Tibial artery (tissue), 4 donors: ENCODE measurements around the gene TMEM255B.

Experiments used
- DNase-seq, 2 donors: peaks; one replicate each; pipeline ENCODE4 v3.0.0-alpha.2; 2019
- H3K27ac ChIP-seq, 2 donors: fragments of 200-600 bp; sonication (generic) in 1 of 2; 1 replicate in 1 of 2; 2 replicates in 1 of 2; pipeline ENCODE4 v1.5.1; 2018 to 2019; ENCODE audit warnings: mild to moderate bottlenecking in 1 of 2
- H3K27me3 ChIP-seq, 2 donors: fragments of 200-600 bp; sonication (generic) in 1 of 2; one replicate each; pipeline versions ENCODE4 v1.5.1 to v1.6.0; 2016 to 2019
- H3K36me3 ChIP-seq, 3 donors: fragments of 200-600 bp; sonication (generic) in 2 of 3; one replicate each; pipeline ENCODE4 v1.5.1; 2016 to 2019; ENCODE audit warnings: mild to moderate bottlenecking in 2 of 3
- H3K4me1 ChIP-seq, 4 donors: fragments of 200-600 bp; sonication (generic) in 2 of 4; 1 replicate in 3 of 4; 2 replicates in 1 of 4; pipeline ENCODE4 v1.5.1; 2016 to 2019
- H3K4me3 ChIP-seq, 2 donors: fragments of 200-600 bp; sonication (generic) in 1 of 2; 1 replicate in 1 of 2; 2 replicates in 1 of 2; pipeline ENCODE4 v1.5.1; 2018 to 2019; ENCODE audit warnings: mild to moderate bottlenecking in 2 of 2
- H3K9me3 ChIP-seq, 3 donors: fragments of 200-600 bp; sonication (generic) in 1 of 3; one replicate each; pipeline ENCODE4 v1.5.1; 2016 to 2019
- CTCF ChIP-seq, 2 experiments: fragments of 200-600 bp in 1 of 2; fragments of 450-650 bp in 1 of 2; IDR thresholded peaks; one replicate each; pipeline ENCODE4 v1.5.1; 2017 to 2019; ENCODE audit warnings: antibody characterized with exemption in 2 of 2, mild to moderate bottlenecking in 1 of 2, moderate library complexity in 1 of 2
- intact Hi-C: fragments of 100-400 bp; cut with DNase I; formaldehyde crosslinking; loops from one replicate; pipeline ENCODE4 v1.15.0; 2023; ENCODE audit warnings: low total_unique reads

TMEM255B gene

DNA sequence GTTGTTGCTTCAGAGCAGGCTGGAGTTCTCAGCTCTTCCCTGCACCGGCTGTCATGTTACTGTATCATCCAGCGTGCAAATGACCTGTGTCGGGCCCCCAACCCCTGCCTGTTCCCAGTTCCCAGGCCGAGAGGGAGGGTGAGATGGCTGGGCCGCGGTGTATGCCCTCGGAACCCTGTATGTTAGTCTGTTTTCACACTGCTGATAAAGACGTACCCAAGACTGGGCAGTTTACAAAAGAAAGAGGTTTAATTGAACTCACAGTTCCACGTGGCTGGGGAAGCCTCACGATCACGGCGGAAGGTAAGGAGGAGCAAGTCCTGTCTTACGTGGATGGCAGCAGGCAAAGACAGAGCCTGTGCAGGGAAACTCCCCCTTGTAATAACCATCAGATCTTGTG is 10.9 kb downstream of the TMEM255B start:
- Histone ChIP-seq H3K4me3 (no peak overlapping the region), H3K36me3 (no peaks in the 10 kb centered on the region), H3K27ac (no peak overlapping the region), H3K9me3 (no peaks in the 10 kb centered on the region), H3K27me3 (peaks cover 0 to 2% of the 10 kb centered on the region in 2 donors), H3K4me1 (no peaks in the 10 kb centered on the region)
- TF ChIP-seq CTCF (IDR thresholded peaks at IDR 0.05) = no peak
- DNase-seq = peak in 1 of 2 donors; percentile 40
- intact Hi-C loops = no loop called here

- H3K27me3 ChIP-seq = peaks cover 0 to 8% of the 10 kb centered on the region in 2 donors
- H3K4me1 ChIP-seq = no peaks in the 10 kb centered on the region
- no peak overlapping the region for H3K4me3 ChIP-seq
- intact Hi-C loops = no loop called here
- DNase-seq = peak in 1 of 2 donors; percentile 35
- no peak overlapping the region for H3K27ac ChIP-seq
- no peak for TF ChIP-seq CTCF (IDR thresholded peaks at IDR 0.05)
- no peaks in the 10 kb centered on the region for H3K36me3 ChIP-seq
- no peaks in the 10 kb centered on the region for H3K9me3 ChIP-seq
These were observed 11.4 kb downstream of the TMEM255B start for GRCh38 chr13:113770441-113770840.

DNA sequence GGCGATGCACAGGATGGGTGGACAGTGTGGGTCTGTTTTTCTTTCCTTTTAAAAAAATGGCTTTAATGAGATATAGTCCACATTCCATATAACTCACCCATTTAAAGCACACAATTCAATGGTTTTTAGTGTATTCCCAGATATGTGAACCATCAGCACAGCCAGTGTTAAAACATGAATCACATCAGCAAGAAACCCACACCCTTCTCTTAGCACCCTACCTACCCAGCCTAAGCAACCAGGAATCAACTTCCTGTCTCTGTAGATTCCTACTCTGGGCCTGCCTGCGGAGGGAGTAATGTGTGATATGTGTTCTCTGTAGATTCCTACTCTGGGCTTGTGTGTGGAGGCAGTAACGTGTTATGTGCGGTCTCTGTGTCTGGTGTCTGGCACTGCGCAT is 11.9 kb downstream of the TMEM255B start:
- no peak overlapping the region for H3K4me3 ChIP-seq
- TF ChIP-seq CTCF (IDR thresholded peaks at IDR 0.05) = no peak
- no peaks in the 10 kb centered on the region for H3K9me3 ChIP-seq
- H3K36me3 ChIP-seq = no peaks in the 10 kb centered on the region
- H3K27ac ChIP-seq = no peak overlapping the region
- DNase-seq = no peak
- intact Hi-C loops = no loop called here
- peaks cover 0 to 13% of the 10 kb centered on the region in 2 donors for H3K27me3 ChIP-seq
- no peaks in the 10 kb centered on the region for H3K4me1 ChIP-seq

DNA sequence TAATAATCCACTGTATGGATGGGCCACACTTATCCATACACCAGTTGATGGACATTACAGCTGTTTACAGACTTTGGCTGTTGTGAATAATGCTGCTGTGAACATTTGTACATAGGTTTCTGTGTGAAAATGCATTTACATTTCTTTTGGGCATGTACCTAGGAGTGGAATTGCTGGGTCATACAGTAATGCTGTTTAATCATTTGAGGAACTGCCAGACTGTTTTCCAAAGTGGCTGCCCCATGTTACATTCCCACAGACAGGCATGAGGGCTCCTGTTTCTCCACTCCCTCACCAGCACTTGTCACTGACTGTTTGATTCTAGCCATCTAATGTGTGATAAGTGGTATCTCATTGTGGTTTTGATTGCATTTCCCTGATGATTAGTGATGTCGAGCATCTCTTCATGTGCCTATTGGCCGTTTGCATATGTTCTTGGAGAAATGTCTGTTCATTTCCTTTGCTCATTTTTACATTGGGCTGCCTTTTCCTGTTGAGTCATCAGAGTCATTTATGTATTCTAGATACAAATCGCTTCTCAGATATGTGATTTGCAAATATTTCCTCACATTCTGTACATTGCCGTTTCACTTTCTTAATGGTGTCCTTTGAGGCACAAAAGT is 12.8 kb downstream of the TMEM255B start:
- H3K9me3 ChIP-seq = no peaks in the 10 kb centered on the region
- no peaks in the 10 kb centered on the region for H3K36me3 ChIP-seq
- no peak for TF ChIP-seq CTCF (IDR thresholded peaks at IDR 0.05)
- no peaks in the 10 kb centered on the region for H3K4me1 ChIP-seq
- H3K4me3 ChIP-seq = no peak overlapping the region
- H3K27me3 ChIP-seq = peaks cover 0 to 22% of the 10 kb centered on the region in 2 donors
- DNase-seq = no peak
- intact Hi-C loops = no loop called here
- H3K27ac ChIP-seq = no peak overlapping the region

DNA sequence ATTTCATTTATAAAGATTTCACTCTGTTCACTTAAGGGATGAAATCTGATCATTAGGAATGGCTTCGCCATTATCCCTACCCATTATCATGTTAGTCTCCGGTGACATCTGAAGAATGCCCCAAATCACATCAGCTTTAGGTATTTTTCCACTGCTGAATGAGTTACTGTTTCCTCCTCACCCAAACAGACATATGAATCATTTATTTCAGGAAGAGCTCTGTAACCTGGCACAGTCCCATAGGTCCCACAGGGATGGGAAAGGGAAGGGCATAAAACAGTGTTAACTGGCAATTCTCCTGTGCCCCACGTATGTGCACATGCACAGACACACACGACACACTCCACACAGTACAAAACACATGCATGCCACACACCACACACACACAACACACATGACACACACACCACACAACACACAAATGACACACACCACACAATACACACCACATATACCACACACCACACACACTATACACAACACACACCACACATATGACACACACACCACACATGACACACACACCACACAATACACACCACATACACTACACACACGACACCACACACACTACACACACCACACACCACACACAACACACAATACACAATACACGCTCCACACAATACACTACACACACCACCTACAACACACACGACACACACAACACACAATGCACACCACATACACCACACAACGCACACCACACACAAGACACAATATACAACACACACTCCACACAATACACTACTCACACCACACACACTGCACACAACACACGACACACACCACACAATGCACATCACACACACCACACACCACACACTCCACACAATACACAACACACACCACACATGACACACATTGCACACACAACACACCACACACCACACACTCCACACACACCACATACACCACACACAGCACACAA is 15.4 kb downstream of the TMEM255B start:
- Histone ChIP-seq H3K27me3 (peaks cover 0 to 35% of the 10 kb centered on the region in 2 donors), H3K36me3 (no peaks in the 10 kb centered on the region), H3K4me1 (no peaks in the 10 kb centered on the region), H3K4me3 (no peak overlapping the region), H3K9me3 (no peaks in the 10 kb centered on the region), H3K27ac (no peak overlapping the region)
- intact Hi-C loops = no loop called here
- TF ChIP-seq CTCF (IDR thresholded peaks at IDR 0.05) = no peak
- DNase-seq = no peak
